Prostate gland (tissue), 2 donors: ENCODE measurements around the gene HCN4.

Source experiments
- CTCF ChIP-seq, 4 experiments: fragments of 200-600 bp in 2 of 4; fragments of 450-650 bp in 2 of 4; sonication (generic) in 2 of 4; IDR thresholded peaks; 1 replicate in 3 of 4; 2 replicates in 1 of 4; pipeline ENCODE4 v1.5.1; 2016 to 2019; ENCODE audit warnings: antibody characterized with exemption in 4 of 4, mild to moderate bottlenecking in 2 of 4, moderate library complexity in 2 of 4
- POLR2A ChIP-seq: fragments of 450-650 bp; IDR thresholded peaks from one replicate; pipeline ENCODE4 v1.6.1; 2016; ENCODE audit warnings: antibody characterized with exemption, mild to moderate bottlenecking
- POLR2AphosphoS5 ChIP-seq: sonication (generic); formaldehyde crosslinking; IDR thresholded peaks from one replicate; pipeline ENCODE4 v1.6.1; 2017; ENCODE audit warnings: antibody characterized with exemption

GRCh38 chr15:73333001-73333400, 35.8 kb downstream of the HCN4 start:
- TF ChIP-seq CTCF (IDR thresholded peaks at IDR 0.05) (no peak), POLR2A (no peak), POLR2AphosphoS5 (no peak)
